Measurements from ENCODE around the gene SHD. TPM values are rescaled to one million over a fixed set of nuclear protein-coding genes. Genes with fewer than 3 reads are reported as not detected.

SHD gene
- total and polyA plus RNA-seq, 9 of the 15 experiments (the other 6 are each of a cell fraction or from before 2014, with no cell fraction given) = 0.05 to 0.62 (median 0.15) TPM; not detected in 5

DNA sequence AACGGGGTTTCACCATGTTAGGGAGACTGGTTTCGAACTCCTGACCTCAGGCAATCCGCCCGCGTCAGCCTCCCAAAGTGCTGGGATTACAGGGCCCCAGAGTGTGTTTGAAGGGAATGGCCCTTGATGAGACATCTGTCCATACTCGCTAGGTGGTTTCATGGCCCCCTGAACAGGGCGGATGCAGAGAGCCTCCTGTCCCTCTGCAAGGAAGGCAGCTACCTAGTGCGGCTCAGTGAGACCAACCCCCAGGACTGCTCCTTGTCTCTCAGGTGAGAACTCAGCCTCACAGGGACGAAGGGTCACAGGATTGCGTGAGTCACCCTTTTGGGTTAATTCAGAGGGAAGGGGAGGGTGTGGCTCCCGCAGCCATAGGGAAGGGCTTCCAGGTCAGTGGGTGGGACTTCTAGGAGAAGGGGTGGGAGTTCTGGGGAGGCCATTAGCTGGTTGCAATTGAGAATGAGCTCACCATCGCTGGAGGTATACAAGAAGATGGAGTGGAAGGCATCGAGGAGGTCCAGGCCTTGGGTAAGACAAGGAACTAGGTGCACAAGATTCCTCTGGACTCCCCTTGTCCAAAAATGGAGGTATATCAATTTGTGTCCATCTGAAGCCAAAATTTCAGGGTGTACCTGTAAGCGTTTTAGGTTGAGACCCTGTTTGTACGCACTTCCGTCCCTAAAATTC lies 9.2 kb downstream of the SHD start (continued):
- TF ChIP-seq, protein P1, sequence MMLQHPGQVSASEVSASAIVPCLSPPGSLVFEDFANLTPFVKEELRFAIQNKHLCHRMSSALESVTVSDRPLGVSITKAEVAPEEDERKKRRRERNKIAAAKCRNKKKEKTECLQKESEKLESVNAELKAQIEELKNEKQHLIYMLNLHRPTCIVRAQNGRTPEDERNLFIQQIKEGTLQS (IDR thresholded peaks at IDR 0.05) = peak; percentile 92
- TF ChIP-seq, protein P1 (CRISPR knock-in tag; conservative IDR thresholded peaks at IDR 0.05) = 0 out of 2 replicates have a peak, but pooled peaks have one; percentile 50
- TF ChIP-seq DPF2 (IDR thresholded peaks at IDR 0.05) (peak; percentile 41; the same call in 1 of the 2 replicates), ZBTB33 (CRISPR knock-in tag; IDR thresholded peaks at IDR 0.05) (peak; percentile 56; the same call in 1 of the 2 replicates)

GRCh38 chr19:4291184-4291732 lies 12.2 kb downstream of the SHD start:
- H3K27ac ChIP-seq (ENCODE audit: extremely low read depth, low read depth, low read length) = no peak overlapping the region
- H3K9ac ChIP-seq (ENCODE audit: insufficient read depth in 1 of 2, low read depth in 2 of 2, low read length in 2 of 2) = peak overlapping the region in 1 of 2 experiments; percentile 1; a peak in 1 of 4 replicates
- ATAC-seq = no peak
- no peaks in the 10 kb centered on the region for H3K79me2 ChIP-seq (ENCODE audit: control insufficient read depth, insufficient read depth, low read length)
- peaks cover 3 to 8% of the 10 kb centered on the region in 2 experiments; a peak in 2 of 5 replicates for H3K27me3 ChIP-seq (ENCODE audit: control insufficient read depth in 2 of 2, insufficient read depth in 2 of 2, low read length in 2 of 2)
- ChIA-PET POLR2A (interaction anchor here (0.6 to 1.6 kb wide), 3 partner anchors 10 to 269 kb away, joined by 3 to 4 read pairs (median 3); partner anchors contain the start of genes FSD1 and TMIGD2), CTCF (ENCODE audit: low intra/inter-chr PET ratio) (no interaction called here)
- H3K4me1 ChIP-seq (replicated peaks in 1 of 2; ENCODE audit: control insufficient read depth in 2 of 2, insufficient read depth in 2 of 2, low read length in 2 of 2) = peaks cover 6 to 22% of the 10 kb centered on the region in 2 experiments; a peak in 4 of 5 replicates
- BruUV-seq (replicated peaks) = no TSS peak
- no peak for TF ChIP-seq ZNF707 (CRISPR knock-in tag; conservative IDR thresholded peaks at IDR 0.05)
- no peak for TF ChIP-seq ZNF140 (CRISPR knock-in tag; IDR thresholded peaks at IDR 0.05)
- peak; percentile 57 for TF ChIP-seq RFX1 (IDR thresholded peaks at IDR 0.05)
- no peaks in the 10 kb centered on the region for H3K9me1 ChIP-seq (ENCODE audit: control insufficient read depth, insufficient read depth, low read length)
- no peaks in the 10 kb centered on the region for H4K20me1 ChIP-seq (replicated peaks; ENCODE audit: control insufficient read depth, insufficient read depth, low read length)
- H2AFZ ChIP-seq (ENCODE audit: low read depth, low read length) = no peak overlapping the region; the same call in 1 of the 2 replicates
- H3K36me3 ChIP-seq (ENCODE audit: control insufficient read depth, insufficient read depth, low read length) = no peaks in the 10 kb centered on the region
- in situ Hi-C loops (cut with MboI) (no loop called here), intact Hi-C loops (cut with micrococcal nuclease) (no loop called here)
- FAIRE-seq = no peak
- DNase-seq (ENCODE audit: extremely low read depth in 1 of 4, low spot score in 3 of 4) = no peak
- no peak overlapping the region for H3K4me3 ChIP-seq
- H3K9me3 ChIP-seq (replicated peaks; ENCODE audit: control insufficient read depth, insufficient read depth, low read depth, low read length) = no peaks in the 10 kb centered on the region
- no peak overlapping the region for H3K4me2 ChIP-seq (ENCODE audit: insufficient read depth, low read length)
- 35% methylated on average over 8 of the region's 8 CpGs for WGBS (ENCODE audit: insufficient coverage, low coverage, missing lambda C conversion rate)
